ENCODE data around the gene FRY. TPM values are rescaled to one million over a fixed set of nuclear protein-coding genes. Genes with fewer than 3 reads are reported as not detected.

FRY gene
- total and polyA plus RNA-seq, 4 donors = 6.2 to 31.2 (median 12.7) TPM

DNA sequence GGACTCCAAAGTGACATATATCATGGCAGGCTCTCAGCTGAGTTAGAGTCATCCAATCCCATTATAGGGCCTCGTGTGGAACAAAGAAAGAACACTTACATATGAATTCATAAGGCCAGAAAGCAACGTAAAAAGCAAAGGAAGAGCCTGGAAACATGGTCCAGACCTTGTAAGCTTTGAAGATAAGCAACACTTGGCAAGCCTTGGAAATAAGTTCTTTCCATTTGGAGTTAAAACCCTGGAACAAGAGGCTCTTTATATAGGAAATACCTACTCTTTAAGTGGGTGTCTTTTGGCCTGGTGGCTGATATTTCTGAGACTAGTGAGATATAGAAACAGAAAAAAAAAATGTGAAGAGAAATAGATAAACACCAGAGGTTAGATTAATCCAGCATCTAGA is 234.2 kb downstream of the FRY start:
- Histone ChIP-seq H3K4me1 (ENCODE audit: control insufficient read depth in 4 of 4, insufficient read depth in 4 of 4, low read length in 3 of 4) (peaks cover under 1 to 18% (median 6%) of the 10 kb centered on the region in 4 donors), H3K36me3 (ENCODE audit: control insufficient read depth in 4 of 4, insufficient read depth in 3 of 4, low read depth in 1 of 4, low read length in 3 of 4) (peaks cover 0 to 48% (median 27%) of the 10 kb centered on the region in 4 donors), H3K9me3 (ENCODE audit: control insufficient read depth in 4 of 4, low read length in 3 of 4) (no peaks in the 10 kb centered on the region), H3K27ac (ENCODE audit: low read depth in 1 of 2, low read length in 2 of 2) (no peak overlapping the region), H3K4me3 (ENCODE audit: low read depth in 1 of 3, low read length in 3 of 3) (no peak overlapping the region), H3K27me3 (ENCODE audit: control insufficient read depth in 4 of 4, insufficient read depth in 4 of 4, low read length in 3 of 4) (no peaks in the 10 kb centered on the region), H3K9ac (ENCODE audit: low read depth in 1 of 2, low read length in 2 of 2) (no peak overlapping the region)
- TF ChIP-seq YY1 (IDR thresholded peaks at IDR 0.05) = no peak
- no peak for DNase-seq (ENCODE audit: low spot score)
- 81% methylated on average over 2 of the region's 2 CpGs for WGBS

DNA sequence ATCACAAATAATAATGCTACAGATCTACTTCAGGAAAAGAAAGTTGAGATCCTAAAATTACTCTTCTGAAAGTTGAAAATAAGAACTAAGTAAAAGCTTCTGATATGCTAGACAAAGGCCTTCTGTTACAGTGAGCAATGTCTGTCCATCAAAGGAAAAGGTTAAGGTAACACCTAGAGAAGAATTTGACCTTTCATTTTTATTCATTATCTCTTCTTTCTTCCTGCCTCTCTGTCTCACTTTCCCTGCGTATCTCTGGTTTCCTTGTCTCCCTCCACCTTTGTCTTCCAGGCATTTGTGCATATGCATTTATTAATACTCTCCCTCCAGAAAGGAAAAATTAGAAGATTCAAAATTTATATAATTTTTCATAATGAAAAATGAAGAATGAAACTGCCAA is 234.6 kb downstream of the FRY start:
- Histone ChIP-seq H3K27me3 (ENCODE audit: control insufficient read depth in 4 of 4, insufficient read depth in 4 of 4, low read length in 3 of 4) (no peaks in the 10 kb centered on the region), H3K4me3 (ENCODE audit: low read depth in 1 of 3, low read length in 3 of 3) (no peak overlapping the region), H3K9me3 (ENCODE audit: control insufficient read depth in 4 of 4, low read length in 3 of 4) (no peaks in the 10 kb centered on the region), H3K4me1 (ENCODE audit: control insufficient read depth in 4 of 4, insufficient read depth in 4 of 4, low read length in 3 of 4) (peaks cover 0 to 14% (median 3%) of the 10 kb centered on the region in 4 donors), H3K9ac (ENCODE audit: low read depth in 1 of 2, low read length in 2 of 2) (no peak overlapping the region), H3K27ac (ENCODE audit: low read depth in 1 of 2, low read length in 2 of 2) (no peak overlapping the region), H3K36me3 (ENCODE audit: control insufficient read depth in 4 of 4, insufficient read depth in 3 of 4, low read depth in 1 of 4, low read length in 3 of 4) (peaks cover 0 to 52% (median 30%) of the 10 kb centered on the region in 4 donors)
- no peak for DNase-seq (ENCODE audit: low spot score)
- WGBS = 90% methylated on average over 1 of the region's 1 CpG
- TF ChIP-seq NR2F2 (IDR thresholded peaks at IDR 0.05) = no peak
- TF ChIP-seq HNF4G (IDR thresholded peaks at IDR 0.05) = no peak
- no peak for TF ChIP-seq RXRA (IDR thresholded peaks at IDR 0.05)
- no peak for TF ChIP-seq GABPA (IDR thresholded peaks at IDR 0.05 in 1 of 2, conservative IDR thresholded peaks at IDR 0.05 in 1 of 2)
- TF ChIP-seq, protein P1, sequence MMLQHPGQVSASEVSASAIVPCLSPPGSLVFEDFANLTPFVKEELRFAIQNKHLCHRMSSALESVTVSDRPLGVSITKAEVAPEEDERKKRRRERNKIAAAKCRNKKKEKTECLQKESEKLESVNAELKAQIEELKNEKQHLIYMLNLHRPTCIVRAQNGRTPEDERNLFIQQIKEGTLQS (IDR thresholded peaks at IDR 0.05) = no peak
- TF ChIP-seq TAF1 (conservative IDR thresholded peaks at IDR 0.05) = no peak
- no peak for TF ChIP-seq EGR1 (IDR thresholded peaks at IDR 0.05; ENCODE audit: low read depth in 2 of 2)
- TF ChIP-seq, protein P2, sequence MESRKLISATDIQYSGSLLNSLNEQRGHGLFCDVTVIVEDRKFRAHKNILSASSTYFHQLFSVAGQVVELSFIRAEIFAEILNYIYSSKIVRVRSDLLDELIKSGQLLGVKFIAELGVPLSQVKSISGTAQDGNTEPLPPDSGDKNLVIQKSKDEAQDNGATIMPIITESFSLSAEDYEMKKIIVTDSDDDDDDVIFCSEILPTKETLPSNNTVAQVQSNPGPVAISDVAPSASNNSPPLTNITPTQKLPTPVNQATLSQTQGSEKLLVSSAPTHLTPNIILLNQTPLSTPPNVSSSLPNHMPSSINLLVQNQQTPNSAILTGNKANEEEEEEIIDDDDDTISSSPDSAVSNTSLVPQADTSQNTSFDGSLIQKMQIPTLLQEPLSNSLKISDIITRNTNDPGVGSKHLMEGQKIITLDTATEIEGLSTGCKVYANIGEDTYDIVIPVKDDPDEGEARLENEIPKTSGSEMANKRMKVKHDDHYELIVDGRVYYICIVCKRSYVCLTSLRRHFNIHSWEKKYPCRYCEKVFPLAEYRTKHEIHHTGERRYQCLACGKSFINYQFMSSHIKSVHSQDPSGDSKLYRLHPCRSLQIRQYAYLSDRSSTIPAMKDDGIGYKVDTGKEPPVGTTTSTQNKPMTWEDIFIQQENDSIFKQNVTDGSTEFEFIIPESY (IDR thresholded peaks at IDR 0.05) = no peak
- TF ChIP-seq, protein P3, sequence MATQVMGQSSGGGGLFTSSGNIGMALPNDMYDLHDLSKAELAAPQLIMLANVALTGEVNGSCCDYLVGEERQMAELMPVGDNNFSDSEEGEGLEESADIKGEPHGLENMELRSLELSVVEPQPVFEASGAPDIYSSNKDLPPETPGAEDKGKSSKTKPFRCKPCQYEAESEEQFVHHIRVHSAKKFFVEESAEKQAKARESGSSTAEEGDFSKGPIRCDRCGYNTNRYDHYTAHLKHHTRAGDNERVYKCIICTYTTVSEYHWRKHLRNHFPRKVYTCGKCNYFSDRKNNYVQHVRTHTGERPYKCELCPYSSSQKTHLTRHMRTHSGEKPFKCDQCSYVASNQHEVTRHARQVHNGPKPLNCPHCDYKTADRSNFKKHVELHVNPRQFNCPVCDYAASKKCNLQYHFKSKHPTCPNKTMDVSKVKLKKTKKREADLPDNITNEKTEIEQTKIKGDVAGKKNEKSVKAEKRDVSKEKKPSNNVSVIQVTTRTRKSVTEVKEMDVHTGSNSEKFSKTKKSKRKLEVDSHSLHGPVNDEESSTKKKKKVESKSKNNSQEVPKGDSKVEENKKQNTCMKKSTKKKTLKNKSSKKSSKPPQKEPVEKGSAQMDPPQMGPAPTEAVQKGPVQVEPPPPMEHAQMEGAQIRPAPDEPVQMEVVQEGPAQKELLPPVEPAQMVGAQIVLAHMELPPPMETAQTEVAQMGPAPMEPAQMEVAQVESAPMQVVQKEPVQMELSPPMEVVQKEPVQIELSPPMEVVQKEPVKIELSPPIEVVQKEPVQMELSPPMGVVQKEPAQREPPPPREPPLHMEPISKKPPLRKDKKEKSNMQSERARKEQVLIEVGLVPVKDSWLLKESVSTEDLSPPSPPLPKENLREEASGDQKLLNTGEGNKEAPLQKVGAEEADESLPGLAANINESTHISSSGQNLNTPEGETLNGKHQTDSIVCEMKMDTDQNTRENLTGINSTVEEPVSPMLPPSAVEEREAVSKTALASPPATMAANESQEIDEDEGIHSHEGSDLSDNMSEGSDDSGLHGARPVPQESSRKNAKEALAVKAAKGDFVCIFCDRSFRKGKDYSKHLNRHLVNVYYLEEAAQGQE (IDR thresholded peaks at IDR 0.05) = no peak
- TF ChIP-seq HNF4A (conservative IDR thresholded peaks at IDR 0.05) = no peak
- no peak for TF ChIP-seq FOXA1 (IDR thresholded peaks at IDR 0.05)
- TF ChIP-seq SP1 (IDR thresholded peaks at IDR 0.05) = no peak
- no peak for TF ChIP-seq RAD21 (IDR thresholded peaks at IDR 0.05)
- TF ChIP-seq, protein P4, sequence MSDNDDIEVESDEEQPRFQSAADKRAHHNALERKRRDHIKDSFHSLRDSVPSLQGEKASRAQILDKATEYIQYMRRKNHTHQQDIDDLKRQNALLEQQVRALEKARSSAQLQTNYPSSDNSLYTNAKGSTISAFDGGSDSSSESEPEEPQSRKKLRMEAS (IDR thresholded peaks at IDR 0.05) = no peak
- no peak for TF ChIP-seq FOXA2 (IDR thresholded peaks at IDR 0.05)
- TF ChIP-seq JUND (IDR thresholded peaks at IDR 0.05) = no peak
- TF ChIP-seq, protein P5, sequence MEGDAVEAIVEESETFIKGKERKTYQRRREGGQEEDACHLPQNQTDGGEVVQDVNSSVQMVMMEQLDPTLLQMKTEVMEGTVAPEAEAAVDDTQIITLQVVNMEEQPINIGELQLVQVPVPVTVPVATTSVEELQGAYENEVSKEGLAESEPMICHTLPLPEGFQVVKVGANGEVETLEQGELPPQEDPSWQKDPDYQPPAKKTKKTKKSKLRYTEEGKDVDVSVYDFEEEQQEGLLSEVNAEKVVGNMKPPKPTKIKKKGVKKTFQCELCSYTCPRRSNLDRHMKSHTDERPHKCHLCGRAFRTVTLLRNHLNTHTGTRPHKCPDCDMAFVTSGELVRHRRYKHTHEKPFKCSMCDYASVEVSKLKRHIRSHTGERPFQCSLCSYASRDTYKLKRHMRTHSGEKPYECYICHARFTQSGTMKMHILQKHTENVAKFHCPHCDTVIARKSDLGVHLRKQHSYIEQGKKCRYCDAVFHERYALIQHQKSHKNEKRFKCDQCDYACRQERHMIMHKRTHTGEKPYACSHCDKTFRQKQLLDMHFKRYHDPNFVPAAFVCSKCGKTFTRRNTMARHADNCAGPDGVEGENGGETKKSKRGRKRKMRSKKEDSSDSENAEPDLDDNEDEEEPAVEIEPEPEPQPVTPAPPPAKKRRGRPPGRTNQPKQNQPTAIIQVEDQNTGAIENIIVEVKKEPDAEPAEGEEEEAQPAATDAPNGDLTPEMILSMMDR (IDR thresholded peaks at IDR 0.05; ENCODE audit: low read depth, low read length, missing input control) = no peak
- TF ChIP-seq YY1 (IDR thresholded peaks at IDR 0.05) = no peak
